DMS114 treated with DMSO at 0.1 percent for 48 hours (cell line): Measurements from ENCODE around the gene NDRG4.
A peak's percentile ranks its signal among the peaks of the same experiment; 100 is the strongest.

Source experiments
- DNase-seq: peaks from one replicate; lab custom pipeline; 2025; ENCODE audit not compliant: unreplicated experiment; lab: John Stamatoyannopoulos, UW

The NDRG4 gene

DNA sequence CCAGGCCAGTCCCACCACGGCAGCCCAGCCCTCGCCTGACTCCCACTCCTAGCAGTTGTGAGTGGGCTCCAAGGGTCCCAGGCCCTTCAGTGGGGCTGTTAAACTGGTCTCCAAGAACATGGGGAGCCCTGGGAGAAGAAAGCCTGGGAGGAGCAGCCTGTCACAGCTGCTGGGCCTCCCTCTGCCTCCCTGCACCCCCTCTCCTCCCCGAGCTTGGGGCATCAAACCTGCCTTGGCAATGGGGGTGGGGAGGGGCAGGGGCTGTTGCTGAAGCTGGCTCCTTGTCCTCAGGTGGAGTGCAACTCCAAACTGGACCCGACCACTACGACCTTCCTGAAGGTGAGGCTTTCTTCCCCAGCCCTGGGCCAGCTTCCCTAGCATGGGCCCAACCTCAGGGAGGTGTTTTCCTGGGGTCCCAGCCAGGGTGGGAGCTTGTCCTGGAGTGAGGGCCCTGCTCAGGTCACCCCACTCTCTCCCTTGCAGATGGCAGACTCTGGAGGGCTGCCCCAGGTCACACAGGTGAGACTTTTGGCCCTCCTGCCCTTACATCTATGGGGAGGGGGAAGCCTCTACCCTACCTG, 8.8 kb downstream of the NDRG4 start:
- DNase-seq: no peak

DNA sequence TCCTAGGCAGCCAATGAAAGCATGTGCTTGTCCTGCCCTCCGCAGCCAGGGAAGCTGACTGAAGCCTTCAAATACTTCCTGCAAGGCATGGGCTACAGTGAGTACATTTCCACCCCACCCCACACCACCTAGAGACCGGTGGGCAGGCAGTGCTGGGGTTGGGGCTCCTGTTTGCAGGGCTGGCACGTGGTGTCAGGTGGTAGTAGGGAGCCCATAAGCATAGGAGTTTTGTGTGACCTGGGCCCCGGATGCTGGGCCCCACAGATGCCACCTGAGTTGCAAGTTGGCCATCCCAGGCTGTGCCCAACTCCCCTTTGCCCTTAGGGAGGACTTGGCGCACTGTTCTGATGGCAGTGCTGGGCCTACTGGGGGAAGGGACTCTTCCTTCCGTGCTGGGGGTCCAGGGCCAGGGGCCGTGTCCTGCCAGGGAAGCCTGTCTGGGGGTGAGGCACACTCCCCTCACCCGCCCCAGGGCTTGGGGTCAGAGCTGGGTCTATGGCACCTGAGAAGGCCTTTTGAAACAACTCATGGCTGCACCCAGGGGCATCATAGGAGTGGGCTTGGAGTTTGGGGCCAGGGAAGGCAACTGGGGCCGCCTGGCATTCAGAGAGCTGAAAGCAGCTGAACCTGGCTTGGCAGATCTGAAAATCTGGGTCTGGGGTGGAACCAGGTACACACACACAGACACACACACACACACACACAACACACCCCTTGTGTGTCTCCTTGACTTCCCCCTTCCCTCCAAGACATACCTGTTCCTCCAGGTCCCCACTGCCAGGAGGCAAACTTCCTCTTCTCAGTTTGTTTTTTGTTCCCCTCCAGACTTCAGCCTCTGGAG, 9.5 kb downstream of the NDRG4 start:
- no peak for DNase-seq

DNA sequence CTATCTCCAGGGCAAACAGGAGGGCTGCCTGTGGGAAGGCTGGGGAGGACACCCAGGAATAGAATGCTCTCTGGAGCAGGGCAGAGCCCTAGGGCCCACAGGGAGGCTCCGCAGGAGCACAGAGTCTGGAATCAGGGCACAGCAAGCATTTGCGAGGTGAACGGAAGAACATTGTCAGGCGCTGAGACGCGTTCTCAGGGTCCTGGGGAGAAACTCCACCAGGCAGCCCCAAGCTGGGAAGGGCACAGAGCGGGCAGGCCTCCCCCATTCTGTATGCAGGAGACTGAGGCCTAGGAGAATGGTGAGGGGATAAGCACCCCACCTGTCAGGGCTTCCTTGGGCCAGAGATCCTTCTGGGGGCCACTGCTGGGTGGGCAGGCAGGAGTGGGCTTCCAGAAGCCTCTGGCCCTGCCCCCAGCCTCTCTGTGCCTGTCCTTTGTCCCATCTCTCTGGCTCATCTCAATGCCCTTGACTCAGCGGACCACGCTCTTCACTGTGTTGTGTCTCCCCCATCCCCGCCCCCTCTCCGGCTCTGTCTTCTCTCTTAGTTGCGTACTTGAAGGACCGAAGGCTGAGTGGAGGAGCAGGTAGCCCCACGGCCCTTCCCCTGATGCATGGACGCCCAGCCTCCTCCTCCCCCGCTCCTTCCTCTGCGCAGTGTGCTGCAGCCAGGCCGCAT, 10.3 kb downstream of the NDRG4 start:
- DNase-seq: no peak

DNA sequence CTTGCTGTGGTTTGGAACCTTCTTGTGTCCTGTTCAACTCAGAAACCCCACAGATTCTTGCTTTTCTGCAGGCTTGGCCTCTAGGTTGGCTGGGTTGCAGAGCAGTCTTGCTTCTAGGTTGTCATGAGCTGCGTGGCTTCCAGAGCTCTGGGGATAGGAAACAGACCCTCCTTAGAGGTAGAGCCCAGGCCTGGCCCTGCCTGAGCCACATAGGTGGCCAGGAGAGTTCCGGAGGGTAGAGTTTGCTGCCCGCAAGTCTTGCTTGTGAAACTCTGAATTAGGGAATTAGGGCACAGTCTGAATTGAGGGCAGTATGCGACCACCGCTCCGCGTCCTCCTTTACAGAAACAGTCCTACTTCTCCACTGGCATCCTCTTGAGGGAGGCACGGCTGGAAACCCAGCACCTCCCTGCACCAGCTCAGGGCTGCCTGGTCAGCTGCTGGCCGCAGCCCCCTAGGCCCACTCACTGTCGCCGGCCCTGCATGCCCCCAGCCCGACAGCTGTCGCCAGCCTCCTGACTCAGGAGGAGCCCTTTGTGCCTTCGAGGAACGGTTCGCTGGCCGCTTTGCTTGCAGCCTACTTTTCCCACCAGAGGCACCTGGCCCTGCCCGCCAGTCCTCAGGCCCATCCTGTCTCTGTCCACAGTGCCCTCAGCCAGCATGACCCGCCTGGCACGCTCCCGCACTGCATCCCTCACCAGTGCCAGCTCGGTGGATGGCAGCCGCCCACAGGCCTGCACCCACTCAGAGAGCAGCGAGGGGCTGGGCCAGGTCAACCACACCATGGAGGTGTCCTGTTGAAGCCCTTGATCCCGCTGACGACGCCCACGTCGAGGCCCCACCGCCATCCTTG, 11.1 kb downstream of the NDRG4 start:
- no peak for DNase-seq

DNA sequence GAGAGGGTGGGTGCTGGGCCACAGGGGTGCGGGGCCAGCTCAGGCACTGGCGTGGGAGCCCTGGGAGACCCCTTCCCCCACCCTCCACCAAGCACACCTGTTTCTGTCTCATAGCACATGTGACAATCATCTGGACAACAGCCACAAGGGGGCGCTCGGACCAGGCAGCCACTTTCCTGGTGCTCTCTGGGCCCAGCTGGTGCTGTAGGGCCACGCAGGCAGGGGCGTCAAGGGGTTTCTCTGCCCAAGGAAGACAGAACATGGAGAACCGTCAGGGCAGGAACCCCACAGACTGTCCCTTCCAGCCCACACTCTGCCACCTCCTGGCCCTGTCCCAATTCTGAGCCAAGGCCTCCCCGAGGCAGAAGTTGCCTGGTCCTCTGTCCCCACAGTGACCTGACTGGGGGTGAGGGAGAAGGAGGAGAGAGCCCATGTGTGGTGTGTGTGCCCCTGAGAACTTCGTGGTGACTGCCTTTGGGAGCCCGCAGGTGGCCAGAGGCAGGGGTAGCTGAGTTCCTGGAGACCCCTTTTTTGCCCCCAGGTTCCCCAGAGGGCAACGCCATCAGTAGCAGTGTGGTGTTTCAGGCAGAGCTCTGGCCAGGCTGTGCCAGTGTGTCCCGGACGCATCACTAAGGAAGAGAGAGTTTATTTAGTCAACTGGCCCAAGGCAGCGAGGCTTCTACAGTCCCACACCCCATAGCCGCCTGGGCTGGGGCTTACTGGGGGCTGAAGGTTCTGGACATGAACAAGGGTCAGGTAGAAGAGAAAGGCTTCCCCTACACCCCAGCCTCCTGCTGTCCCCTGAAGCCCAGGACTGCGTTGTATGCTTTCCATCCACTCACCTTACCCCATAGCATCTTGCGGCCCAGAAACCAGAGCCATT, 12.2 kb downstream of the NDRG4 start:
- peak; percentile 48 for DNase-seq

DNA sequence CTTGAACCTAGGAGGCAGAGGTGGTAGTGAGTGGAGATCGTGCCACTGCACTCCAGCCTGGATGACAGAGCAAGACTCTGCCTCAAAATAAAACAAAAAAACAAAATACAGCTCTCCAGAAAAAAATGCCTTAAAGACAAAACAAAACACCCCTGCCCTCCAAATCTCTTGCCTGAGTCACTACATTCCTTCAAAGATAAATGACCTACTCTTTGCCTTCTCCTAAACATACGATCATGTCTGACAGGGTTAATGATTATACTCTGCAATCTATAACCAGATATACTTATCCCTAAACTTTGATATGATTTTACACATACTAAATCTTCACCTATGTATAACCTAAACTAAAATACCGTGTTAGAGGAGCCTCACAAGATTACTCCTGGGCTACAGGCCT, 13.9 kb downstream of the NDRG4 start:
- no peak for DNase-seq

DNA sequence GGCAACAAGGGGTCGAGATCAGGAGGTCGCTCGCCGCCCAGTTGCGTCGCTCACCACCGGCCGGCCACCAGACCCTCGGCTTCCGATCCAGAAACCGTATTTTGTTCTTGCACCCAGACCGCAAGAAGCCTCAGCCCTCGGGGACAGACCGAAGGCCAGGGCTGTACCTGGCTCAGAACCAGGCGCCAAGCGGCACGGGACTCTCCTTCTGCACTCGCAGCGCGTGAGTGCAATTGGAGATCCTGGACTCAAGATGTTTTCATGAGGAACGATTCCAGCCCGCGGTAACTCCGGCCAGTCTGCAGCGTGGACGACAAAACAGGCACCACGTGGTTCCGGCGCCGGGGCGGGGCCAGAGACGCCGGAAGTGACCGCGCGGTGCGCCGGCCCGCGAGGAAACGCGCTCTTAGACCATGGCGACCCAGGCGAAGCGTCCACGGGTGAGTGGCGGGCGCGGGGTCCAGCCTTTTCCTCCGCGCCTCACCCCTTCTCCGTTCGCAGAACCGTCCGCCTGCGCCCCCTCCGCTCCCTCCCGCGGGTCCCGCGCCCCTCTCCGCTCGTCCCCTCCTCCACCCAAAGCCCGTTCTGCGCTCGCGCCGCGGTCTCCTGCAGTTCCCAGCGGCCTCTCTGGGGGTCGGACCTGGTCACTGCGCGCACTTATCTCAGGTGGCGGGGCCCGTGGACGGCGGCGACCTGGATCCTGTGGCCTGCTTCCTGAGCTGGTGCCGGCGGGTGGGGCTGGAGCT, 15.4 kb downstream of the NDRG4 start, which contains the start of gene SETD6:
TSS of gene SETD6 (plus strand) at position 393 of the 746 bp plus-strand sequence. CDS start at position 414, 21 bp downstream.
- peak; percentile 83 for DNase-seq

DNA sequence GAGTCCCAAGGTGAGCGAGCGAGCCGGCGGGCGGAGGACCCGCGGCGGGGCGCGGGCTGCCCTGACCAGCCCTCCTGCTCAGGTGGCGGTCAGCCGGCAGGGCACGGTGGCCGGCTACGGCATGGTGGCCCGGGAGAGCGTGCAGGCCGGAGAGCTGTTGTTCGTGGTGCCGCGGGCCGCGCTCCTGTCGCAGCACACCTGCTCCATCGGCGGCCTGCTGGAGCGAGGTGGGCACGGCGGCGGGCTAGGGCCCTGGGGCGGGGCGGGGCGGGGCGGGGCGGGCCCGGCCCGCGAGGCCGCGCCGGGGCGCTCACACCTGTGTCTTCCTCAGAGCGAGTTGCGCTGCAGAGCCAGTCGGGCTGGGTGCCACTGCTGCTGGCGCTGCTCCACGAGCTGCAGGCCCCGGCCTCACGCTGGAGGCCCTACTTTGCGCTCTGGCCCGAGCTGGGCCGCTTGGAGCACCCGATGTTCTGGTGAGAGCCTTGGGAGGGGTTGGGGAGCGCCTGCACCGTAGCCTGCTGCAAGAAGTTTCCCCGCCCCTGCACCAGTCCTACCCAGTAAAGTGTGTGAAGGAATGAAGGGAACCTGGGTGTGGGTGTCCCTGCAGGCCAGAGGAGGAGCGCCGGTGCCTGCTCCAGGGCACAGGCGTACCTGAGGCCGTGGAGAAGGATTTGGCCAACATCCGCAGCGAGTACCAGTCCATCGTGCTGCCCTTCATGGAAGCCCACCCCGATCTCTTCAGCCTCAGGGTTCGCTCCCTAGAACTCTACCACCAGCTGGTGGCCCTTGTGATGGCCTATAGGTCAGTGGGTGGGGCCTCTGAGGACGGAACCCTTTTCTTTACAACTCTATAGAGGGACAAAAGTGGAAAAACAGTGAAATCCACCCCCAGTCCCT, 16.2 kb downstream of the NDRG4 start:
- peak; percentile 23 for DNase-seq

DNA sequence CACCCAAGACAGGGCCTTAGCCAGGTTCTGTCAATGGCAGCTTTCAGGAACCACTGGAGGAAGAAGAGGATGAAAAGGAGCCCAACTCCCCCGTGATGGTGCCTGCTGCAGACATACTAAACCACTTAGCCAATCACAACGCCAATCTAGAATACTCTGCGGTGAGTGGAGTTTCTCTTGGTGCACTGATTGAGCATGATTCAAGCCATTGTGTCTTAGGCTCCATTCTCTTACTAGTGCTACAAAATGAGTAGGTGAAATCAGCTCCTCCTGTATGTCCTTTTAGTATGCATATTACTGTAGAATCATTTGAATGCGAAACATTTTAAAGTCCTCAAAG, 16.8 kb downstream of the NDRG4 start:
- DNase-seq: no peak

DNA sequence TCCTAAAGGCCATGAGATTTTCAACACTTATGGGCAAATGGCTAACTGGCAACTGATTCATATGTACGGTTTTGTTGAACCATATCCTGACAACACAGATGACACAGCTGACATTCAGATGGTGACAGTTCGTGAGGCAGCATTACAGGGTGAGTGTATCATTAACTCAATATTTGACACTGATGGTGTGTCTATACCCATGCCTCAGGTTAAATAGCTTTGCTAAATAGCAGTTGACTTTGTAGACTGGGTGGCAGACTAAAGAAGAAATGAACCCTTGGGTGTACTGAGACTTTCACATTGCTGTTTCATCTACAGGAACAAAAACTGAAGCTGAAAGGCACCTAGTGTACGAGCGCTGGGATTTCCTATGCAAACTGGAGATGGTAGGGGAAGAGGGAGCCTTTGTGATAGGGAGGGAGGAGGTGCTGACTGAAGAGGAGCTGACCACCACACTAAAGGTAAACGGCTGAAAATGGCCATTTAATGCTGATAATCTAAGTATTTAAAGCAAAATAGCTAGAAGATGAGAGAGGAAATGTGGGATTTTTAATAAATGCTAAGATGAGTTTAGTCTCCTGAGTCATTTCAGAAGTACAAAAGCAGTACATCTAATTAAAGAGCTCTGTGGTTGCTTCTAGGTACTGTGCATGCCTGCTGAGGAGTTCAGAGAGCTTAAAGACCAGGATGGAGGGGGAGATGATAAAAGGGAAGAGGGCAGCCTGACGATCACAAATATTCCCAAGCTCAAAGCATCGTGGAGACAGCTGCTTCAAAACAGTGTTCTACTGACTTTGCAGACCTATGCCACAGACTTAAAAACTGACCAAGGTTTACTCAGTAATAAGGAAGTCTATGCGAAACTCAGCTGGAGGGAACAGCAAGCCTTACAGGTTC, 18.4 kb downstream of the NDRG4 start:
- DNase-seq: no peak

DNA sequence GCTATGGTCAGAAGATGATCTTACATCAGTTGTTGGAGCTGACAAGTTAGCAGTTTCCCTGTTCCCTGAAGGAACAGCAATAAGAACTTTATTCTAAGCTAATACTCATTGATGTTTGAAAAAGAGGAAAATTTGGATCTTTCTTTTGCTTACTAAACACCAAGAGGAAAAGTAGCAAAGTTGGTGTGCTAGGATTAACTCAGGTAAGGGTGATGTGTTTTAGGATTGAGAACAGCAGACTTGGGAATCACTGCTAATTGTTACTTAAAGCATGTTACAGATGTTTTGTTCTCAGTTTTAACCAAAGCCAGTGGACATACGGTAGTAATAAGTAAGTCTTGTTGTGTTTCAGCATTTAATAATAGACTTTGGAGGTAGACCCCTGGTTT, 19.0 kb downstream of the NDRG4 start:
- DNase-seq: no peak

DNA sequence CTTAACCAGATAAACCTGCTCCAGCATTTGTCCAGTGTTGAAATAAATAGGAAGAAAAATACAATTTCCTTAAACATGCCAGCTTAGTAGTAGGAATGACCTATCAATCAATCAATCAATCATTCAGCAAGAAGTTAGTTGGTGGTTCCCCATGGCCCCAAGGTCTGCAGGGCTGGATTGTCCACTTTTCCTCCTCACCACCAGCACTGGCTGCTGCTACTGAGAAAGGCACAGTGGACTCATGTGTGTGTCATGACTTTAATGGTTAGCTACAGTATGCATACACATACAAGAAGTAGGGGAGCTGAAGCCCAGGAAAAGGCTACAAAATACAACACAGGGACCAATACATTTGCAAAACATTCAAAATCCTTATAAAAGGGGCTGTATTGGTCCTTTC, 19.8 kb downstream of the NDRG4 start:
- DNase-seq: no peak

DNA sequence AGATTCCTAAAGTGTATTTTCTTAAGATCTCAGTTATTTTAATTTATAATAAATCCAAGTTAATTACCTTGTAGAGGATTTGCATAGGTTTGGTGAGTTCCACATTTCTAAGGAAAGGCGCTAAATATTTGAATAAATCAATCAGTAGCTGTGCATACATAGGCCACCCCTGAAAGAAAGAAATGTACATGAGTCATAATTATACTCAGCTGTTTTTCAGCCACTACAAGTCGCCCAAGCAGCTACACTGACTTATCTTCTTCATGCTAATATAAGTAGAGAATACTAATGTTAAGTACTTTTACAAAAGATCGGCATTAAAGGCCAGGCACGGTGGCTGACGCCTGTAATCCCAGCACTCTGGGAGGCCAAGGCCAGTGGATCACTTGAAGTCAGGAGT, 30.2 kb downstream of the NDRG4 start:
- DNase-seq: no peak

DNA sequence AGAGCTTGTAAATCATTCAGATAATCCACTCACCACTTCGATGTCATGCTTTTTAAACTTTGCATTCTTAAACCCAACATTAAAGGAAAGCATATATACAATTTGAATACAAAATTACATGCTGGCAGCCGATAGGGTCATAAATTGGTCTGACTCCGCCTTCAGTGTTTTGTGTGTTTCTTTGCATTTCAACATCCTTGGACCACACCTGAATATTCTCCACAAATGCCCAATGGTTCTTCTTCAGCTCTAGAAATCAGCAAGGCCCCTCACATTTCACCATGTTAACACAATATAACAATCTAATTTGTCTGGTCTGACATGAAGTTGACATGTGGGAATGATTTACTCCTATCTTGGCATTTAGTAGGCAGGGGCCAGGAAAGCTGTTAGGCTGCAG, 32.5 kb downstream of the NDRG4 start:
- DNase-seq: no peak

DNA sequence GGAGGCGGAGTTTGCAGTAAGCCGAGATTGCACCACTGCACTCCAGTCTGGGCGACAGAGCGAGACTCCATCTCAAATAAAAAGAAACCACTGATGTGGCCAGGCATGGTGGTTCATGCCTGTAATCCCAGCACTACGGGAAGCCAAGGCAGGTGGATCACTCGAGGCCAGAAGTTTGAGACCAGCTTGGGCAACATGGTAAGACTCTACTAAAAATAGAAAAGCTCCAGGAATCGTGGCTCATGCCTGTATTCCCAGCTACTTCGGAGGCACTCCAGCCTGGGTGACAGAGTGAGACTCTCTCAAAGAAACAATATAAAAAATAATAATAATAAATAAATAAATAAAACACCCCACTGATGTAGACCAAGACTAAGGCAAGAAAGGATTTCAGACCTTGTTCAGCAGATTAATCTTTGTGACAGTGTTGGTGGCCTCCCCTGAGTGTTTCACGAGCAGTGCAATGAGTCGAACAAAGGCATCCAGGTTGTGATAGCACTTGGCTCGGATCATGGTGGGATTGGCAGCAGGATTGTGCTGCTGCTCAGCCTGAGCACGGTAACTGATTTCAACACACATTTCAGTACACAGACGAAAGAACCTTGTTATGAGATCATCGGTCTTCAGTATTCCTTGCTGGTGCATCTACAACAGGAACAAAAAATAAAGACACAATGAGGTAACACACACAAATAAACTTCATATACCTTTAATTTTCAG, 34.0 kb downstream of the NDRG4 start:
- DNase-seq: no peak

DNA sequence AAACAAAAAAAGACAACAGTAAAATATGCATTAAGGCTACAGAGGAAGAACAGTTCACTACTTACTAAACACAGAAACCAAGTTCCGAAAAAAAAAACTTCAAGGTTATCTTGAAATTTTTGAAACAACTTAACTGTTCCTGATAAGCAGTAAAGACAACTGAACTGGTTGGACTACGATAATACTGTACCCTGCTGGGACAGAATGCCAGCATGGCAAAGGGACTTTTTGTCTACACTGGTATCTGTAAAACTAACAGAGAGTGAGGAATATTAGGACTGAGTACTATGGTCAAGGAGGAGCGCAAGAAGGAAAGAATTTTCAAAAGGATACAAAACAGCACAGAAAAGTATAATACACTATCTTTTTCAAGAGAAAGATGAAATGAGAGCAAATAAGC, 35.2 kb downstream of the NDRG4 start:
- no peak for DNase-seq

DNA sequence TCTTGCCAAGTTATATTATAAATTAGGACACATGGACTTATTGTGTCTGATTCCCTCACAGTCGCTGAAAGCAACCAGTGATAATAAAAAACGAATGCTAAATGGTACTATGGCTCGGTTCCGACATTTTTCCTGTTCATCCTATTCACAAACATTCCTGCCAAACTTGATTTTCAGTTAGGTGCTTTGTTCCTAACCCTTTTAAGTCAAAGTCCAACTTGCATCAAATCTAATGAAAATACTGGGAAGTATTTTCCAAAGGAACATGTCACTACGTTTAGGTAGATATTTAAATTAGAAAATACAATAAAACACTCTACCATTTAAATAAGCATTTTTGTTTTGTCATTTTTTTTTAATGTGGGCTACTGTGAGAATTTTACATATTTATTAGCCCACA, 36.3 kb downstream of the NDRG4 start:
- DNase-seq: no peak
